ENCODE measurements around the gene DYRK2.

DNA sequence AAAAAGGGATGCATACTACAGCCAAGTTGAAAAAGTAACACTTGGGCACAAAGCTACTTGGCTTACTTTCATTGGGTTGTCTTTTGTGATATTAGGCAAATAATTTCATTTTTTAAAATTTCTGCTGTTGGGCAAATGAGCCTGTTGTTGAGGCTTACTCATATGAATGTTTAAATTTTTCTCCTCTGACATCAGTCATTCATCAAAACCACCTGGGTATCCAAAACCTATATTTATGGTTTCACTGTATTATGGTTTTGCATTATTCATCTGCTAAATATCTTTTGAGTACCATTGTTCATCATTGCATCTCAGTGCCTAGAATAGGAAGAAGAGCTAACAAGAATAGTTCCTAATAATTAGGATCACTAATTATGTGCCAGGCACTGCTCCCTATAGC, 28.1 kb downstream of the DYRK2 start:
- TF ChIP-seq, protein P1, sequence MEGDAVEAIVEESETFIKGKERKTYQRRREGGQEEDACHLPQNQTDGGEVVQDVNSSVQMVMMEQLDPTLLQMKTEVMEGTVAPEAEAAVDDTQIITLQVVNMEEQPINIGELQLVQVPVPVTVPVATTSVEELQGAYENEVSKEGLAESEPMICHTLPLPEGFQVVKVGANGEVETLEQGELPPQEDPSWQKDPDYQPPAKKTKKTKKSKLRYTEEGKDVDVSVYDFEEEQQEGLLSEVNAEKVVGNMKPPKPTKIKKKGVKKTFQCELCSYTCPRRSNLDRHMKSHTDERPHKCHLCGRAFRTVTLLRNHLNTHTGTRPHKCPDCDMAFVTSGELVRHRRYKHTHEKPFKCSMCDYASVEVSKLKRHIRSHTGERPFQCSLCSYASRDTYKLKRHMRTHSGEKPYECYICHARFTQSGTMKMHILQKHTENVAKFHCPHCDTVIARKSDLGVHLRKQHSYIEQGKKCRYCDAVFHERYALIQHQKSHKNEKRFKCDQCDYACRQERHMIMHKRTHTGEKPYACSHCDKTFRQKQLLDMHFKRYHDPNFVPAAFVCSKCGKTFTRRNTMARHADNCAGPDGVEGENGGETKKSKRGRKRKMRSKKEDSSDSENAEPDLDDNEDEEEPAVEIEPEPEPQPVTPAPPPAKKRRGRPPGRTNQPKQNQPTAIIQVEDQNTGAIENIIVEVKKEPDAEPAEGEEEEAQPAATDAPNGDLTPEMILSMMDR (IDR thresholded peaks at IDR 0.05; ENCODE audit: extremely low read depth in 1 of 2, insufficient read depth in 1 of 2, low read depth in 1 of 2, low read length in 2 of 2) = no peak
- TF ChIP-seq JUN (IDR thresholded peaks at IDR 0.05; ENCODE audit: borderline replicate concordance, insufficient read depth, insufficient read length, low read depth) = no peak
